CD4-positive, CD25-positive, alpha-beta regulatory T cell (primary cell): ENCODE results near the gene SLCO2A1. TPM values are rescaled to one million over a fixed set of nuclear protein-coding genes. Genes with fewer than 3 reads are reported as not detected.

Source experiments
- ATAC-seq, 2 donors: fragments of 150-1000 bp; cut with Tn5 transposase; one replicate each; pipeline ENCODE4 v1.10.0; 2021; ENCODE audit warnings: low read depth in 2 of 2, moderate number of reproducible peaks in 2 of 2, moderate library complexity in 1 of 2
- DNase-seq, 3 donors: peaks; one replicate each; pipeline versions ENCODE4 v3.0.0 to v3.0.0-alpha.2; 2012 to 2022; ENCODE audit warnings: mixed read lengths in 1 of 3
- H3K27ac ChIP-seq: one replicate; pipeline ENCODE4 v1.7.0; 2013; ENCODE audit warnings: mild to moderate bottlenecking, low read length; ENCODE audit not compliant: insufficient read depth, poor library complexity, severe bottlenecking
- H3K27me3 ChIP-seq: one replicate; pipeline ENCODE4 v1.7.0; 2013; ENCODE audit warnings: low read length; ENCODE audit not compliant: control insufficient read depth, insufficient read depth
- H3K36me3 ChIP-seq: one replicate; pipeline ENCODE4 v1.7.0; 2013; ENCODE audit warnings: mild to moderate bottlenecking, low read length, moderate library complexity; ENCODE audit not compliant: control insufficient read depth, insufficient read depth
- H3K4me1 ChIP-seq: 2 replicates; pipeline ENCODE4 v1.7.0; 2013; ENCODE audit warnings: mild to moderate bottlenecking, low read length; ENCODE audit not compliant: insufficient read depth, control insufficient read depth, poor library complexity, severe bottlenecking
- H3K4me3 ChIP-seq: one replicate; pipeline ENCODE4 v1.7.0; 2013; ENCODE audit warnings: low read depth, mild to moderate bottlenecking, low read length, moderate library complexity
- H3K9me3 ChIP-seq, 2 experiments: 1 replicate in 1 of 2; 2 replicates in 1 of 2; pipeline ENCODE4 v1.7.0; 2013; ENCODE audit warnings: low read length in 2 of 2, mild to moderate bottlenecking in 1 of 2, moderate library complexity in 1 of 2; ENCODE audit not compliant: control insufficient read depth in 2 of 2
- H3K27ac Mint-ChIP-seq, 3 donors: one replicate each; pipeline ENCODE4 v1.8.0; 2020 to 2022; ENCODE audit warnings: mild to moderate bottlenecking in 3 of 3, mixed read lengths in 3 of 3, moderate library complexity in 2 of 3
- H3K27me3 Mint-ChIP-seq: one replicate; pipeline ENCODE4 v1.8.0; 2022; ENCODE audit warnings: mild to moderate bottlenecking, mixed read lengths
- H3K36me3 Mint-ChIP-seq: one replicate; pipeline ENCODE4 v1.8.0; 2020; ENCODE audit warnings: mixed read lengths
- H3K4me1 Mint-ChIP-seq, 4 donors: one replicate each; pipeline ENCODE4 v1.8.0; 2020 to 2022; ENCODE audit warnings: mixed read lengths in 4 of 4, mild to moderate bottlenecking in 1 of 4
- H3K4me3 Mint-ChIP-seq, 4 donors: one replicate each; pipeline ENCODE4 v1.8.0; 2020 to 2022; ENCODE audit warnings: mild to moderate bottlenecking in 4 of 4, mixed read lengths in 4 of 4, moderate library complexity in 3 of 4
- H3K9me3 Mint-ChIP-seq, 7 donors: one replicate each; pipeline ENCODE4 v1.8.0; 2020 to 2022; ENCODE audit warnings: mixed read lengths in 7 of 7, mild to moderate bottlenecking in 3 of 7, moderate library complexity in 2 of 7
- polyA plus RNA-seq, 4 donors: library from polyadenylated mRNA; unstranded; fragments of 300-500 nt; fragmentation: Illumina TruSeq; gene quantifications; one replicate each; pipeline ENCODE4 v1.2.3, GENCODE V29; 2021
- total RNA-seq: library from RNA; stranded (reverse); gene quantifications from one replicate; pipeline ENCODE4 v1.2.3, GENCODE V29; 2022

Gene SLCO2A1
- total and polyA plus RNA-seq, 5 donors from 2014 or later, result not detected

DNA sequence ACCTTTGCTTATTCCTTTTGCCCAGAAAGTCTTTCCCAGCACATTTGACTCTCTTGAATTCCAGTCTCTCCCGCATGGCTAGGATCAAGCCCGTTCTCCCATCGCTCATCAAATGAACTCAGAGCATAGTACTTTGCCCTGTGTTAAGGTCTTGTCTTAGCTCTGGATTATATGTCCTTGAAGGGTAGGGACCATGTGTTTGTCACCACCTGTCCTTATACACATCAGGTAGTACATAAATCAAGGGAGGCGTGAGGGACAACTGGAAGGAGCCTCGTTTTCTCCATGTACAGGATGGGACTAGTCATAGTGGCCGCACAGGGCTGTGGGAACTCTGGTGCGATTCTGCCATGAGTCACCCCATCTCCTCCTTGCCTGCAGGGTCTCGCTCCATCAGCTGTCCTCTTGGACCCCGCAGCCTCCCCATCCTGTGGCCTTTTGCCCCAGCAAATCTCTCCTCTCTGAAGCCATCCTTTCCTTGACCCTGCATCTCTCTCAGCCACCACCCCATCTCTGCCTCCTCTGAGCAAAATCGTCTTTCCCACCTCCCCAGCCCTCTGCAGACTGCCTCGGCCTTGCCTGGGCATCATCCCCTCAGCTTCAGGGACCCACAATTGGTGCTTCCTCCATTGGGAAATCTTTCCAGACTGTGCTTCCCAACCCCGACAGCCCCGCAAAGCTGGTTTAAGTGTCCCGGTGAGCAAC is 100.7 kb downstream of the SLCO2A1 start:
- Mint-ChIP-seq H3K36me3 (no peaks in the 10 kb centered on the region), H3K27me3 (peaks cover 36% of the 10 kb centered on the region), H3K4me3 (peak overlapping the region in 3 of 4 donors; percentile 18 to 46 (median 41)), H3K27ac (peak overlapping the region in 2 of 3 donors; percentile 53 to 54), H3K9me3 (no peaks in the 10 kb centered on the region), H3K4me1 (peaks cover 0 to 18% (median 7%) of the 10 kb centered on the region in 4 donors)
- ATAC-seq, result no peak
- H3K9me3 ChIP-seq, result no peaks in the 10 kb centered on the region
- peaks cover 15% of the 10 kb centered on the region for H3K4me1 ChIP-seq
- H3K27ac ChIP-seq, result no peak overlapping the region
- no peak overlapping the region for H3K4me3 ChIP-seq
- H3K27me3 ChIP-seq, result no peaks in the 10 kb centered on the region
- no peaks in the 10 kb centered on the region for H3K36me3 ChIP-seq
- DNase-seq, result no peak

GRCh38 chr3:133928136-133928893 is 101.4 kb downstream of the SLCO2A1 start:
- no peaks in the 10 kb centered on the region for H3K36me3 Mint-ChIP-seq
- peaks cover 0 to 18% (median 7%) of the 10 kb centered on the region in 4 donors for H3K4me1 Mint-ChIP-seq
- peak overlapping the region in 2 of 3 donors; percentile 53 to 82 for H3K27ac Mint-ChIP-seq

DNA sequence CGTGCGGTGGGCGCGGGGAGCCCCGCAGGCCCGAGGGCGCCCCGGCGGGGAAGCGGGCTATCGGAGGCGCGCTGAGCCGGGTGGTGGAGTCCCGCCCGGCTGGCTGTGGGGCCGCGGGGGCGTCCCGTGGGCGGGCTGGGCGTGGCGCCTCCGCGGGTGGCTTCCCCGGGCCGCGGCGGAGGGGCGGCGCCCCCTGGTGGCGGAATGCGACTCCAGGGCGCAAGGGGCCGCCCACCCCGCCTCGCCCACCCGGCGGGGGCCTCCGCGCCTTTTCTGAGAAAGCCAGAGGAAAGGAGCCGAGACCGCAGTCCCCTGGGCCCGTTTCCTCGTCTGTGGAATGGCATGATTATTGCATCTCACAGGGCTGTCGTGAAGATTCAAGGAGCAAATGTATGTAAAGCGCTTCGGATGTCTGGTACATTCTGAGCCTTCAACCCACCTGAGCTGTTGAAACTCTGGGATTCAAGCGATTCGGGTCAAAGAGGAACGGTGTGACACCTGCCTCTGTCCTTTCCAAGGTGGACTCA is 102.1 kb downstream of the SLCO2A1 start:
- Histone ChIP-seq H3K27ac (no peak overlapping the region), H3K9me3 (no peaks in the 10 kb centered on the region), H3K27me3 (no peaks in the 10 kb centered on the region), H3K36me3 (no peaks in the 10 kb centered on the region), H3K4me1 (peaks cover 15% of the 10 kb centered on the region), H3K4me3 (peak overlapping the region; percentile 30)
- Mint-ChIP-seq H3K4me1 (peaks cover 0 to 18% (median 7%) of the 10 kb centered on the region in 4 donors), H3K9me3 (no peaks in the 10 kb centered on the region), H3K4me3 (peak overlapping the region; percentile 73 to 79 (median 74)), H3K36me3 (no peaks in the 10 kb centered on the region), H3K27me3 (peaks cover 36% of the 10 kb centered on the region), H3K27ac (peak overlapping the region in 2 of 3 donors; percentile 60 to 82)
- DNase-seq, result peak; percentile 63 to 75 (median 63)
- peak; percentile 83 to 86 for ATAC-seq

More at GRCh38 chr3:133928136-133928893, 101.4 kb downstream of the SLCO2A1 start:
- Histone ChIP-seq H3K4me3 (peak overlapping the region; percentile 30), H3K4me1 (peaks cover 15% of the 10 kb centered on the region), H3K27ac (no peak overlapping the region), H3K27me3 (no peaks in the 10 kb centered on the region), H3K36me3 (no peaks in the 10 kb centered on the region), H3K9me3 (no peaks in the 10 kb centered on the region)
- Mint-ChIP-seq H3K9me3 (no peaks in the 10 kb centered on the region), H3K4me3 (peak overlapping the region in 3 of 4 donors; percentile 66 to 76 (median 73)), H3K27me3 (peaks cover 36% of the 10 kb centered on the region)
- ATAC-seq (no peak), DNase-seq (no peak)

GRCh38 chr3:133926736-133927539 is 102.8 kb downstream of the SLCO2A1 start:
- H3K27me3 Mint-ChIP-seq, result peaks cover 37% of the 10 kb centered on the region
- H3K9me3 ChIP-seq, result no peaks in the 10 kb centered on the region
- no peaks in the 10 kb centered on the region for H3K36me3 Mint-ChIP-seq
- H3K27ac Mint-ChIP-seq, result peak overlapping the region in 2 of 3 donors; percentile 5 to 62
- no peaks in the 10 kb centered on the region for H3K27me3 ChIP-seq
- DNase-seq (no peak), ATAC-seq (no peak)
- no peaks in the 10 kb centered on the region for H3K36me3 ChIP-seq
- H3K4me1 ChIP-seq, result peaks cover 15% of the 10 kb centered on the region
- H3K4me3 Mint-ChIP-seq, result peak overlapping the region; percentile 3 to 79 (median 71)
- no peak overlapping the region for H3K4me3 ChIP-seq
- no peaks in the 10 kb centered on the region for H3K9me3 Mint-ChIP-seq
- peaks cover 0 to 18% (median 7%) of the 10 kb centered on the region in 4 donors for H3K4me1 Mint-ChIP-seq
- no peak overlapping the region for H3K27ac ChIP-seq

GRCh38 chr3:133925960-133926735 is 103.6 kb downstream of the SLCO2A1 start:
- Mint-ChIP-seq H3K4me3 (peak overlapping the region in 3 of 4 donors; percentile 3 to 69 (median 38)), H3K4me1 (peaks cover 0 to 18% (median 7%) of the 10 kb centered on the region in 4 donors), H3K27me3 (peaks cover 45% of the 10 kb centered on the region), H3K36me3 (no peaks in the 10 kb centered on the region), H3K27ac (peak overlapping the region in 2 of 3 donors; percentile 1 to 5), H3K9me3 (peaks cover 0 to 1% (median 0%) of the 10 kb centered on the region in 7 donors)
- Histone ChIP-seq H3K9me3 (no peaks in the 10 kb centered on the region), H3K36me3 (no peaks in the 10 kb centered on the region), H3K27me3 (peaks cover 4% of the 10 kb centered on the region), H3K27ac (no peak overlapping the region), H3K4me1 (peaks cover 15% of the 10 kb centered on the region), H3K4me3 (no peak overlapping the region)
- no peak for ATAC-seq
- DNase-seq, result no peak

GRCh38 chr3:133924041-133924440 is 105.7 kb downstream of the SLCO2A1 start:
- no peak for DNase-seq
- Mint-ChIP-seq H3K27me3 (peaks cover 42% of the 10 kb centered on the region), H3K27ac (no peak overlapping the region), H3K36me3 (no peaks in the 10 kb centered on the region), H3K9me3 (peaks cover 0 to 3% (median 0%) of the 10 kb centered on the region in 7 donors), H3K4me3 (no peak overlapping the region), H3K4me1 (peaks cover 0 to 18% (median 7%) of the 10 kb centered on the region in 4 donors)
- no peaks in the 10 kb centered on the region for H3K9me3 ChIP-seq
- H3K36me3 ChIP-seq, result no peaks in the 10 kb centered on the region
- peaks cover 14% of the 10 kb centered on the region for H3K27me3 ChIP-seq
- no peak for ATAC-seq
- H3K4me1 ChIP-seq, result peaks cover 15% of the 10 kb centered on the region
- H3K27ac ChIP-seq, result no peak overlapping the region
- no peak overlapping the region for H3K4me3 ChIP-seq
